ENCODE measurements around the gene CPB2.

Gene CPB2

DNA sequence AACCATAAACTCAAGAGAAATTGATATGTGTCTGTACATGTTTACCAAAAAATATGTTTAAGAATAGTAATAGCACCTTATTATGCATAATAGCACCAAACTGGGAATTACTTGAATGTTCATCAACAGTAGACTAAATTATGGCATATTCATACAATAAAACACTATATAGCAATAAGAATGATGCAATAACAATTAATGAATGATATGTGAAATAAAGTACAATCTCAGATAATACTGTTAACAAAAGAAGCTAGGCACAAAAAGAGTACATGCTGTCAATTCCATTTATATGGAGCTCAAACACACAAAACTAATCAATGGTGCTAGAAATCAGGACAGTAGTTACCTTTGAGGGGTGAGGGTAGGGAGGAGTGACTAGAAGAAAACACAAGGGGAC, 88.6 kb downstream of the CPB2 start:
- no peaks in the 10 kb centered on the region for H3K9me3 Mint-ChIP-seq
- DNase-seq, result no peak
- H3K27me3 Mint-ChIP-seq, result no peaks in the 10 kb centered on the region
- H3K27ac Mint-ChIP-seq, result peak overlapping the region in 1 of 2 donors; percentile 15
- no peak overlapping the region for H3K4me3 Mint-ChIP-seq
- H3K4me1 Mint-ChIP-seq, result no peaks in the 10 kb centered on the region
- ATAC-seq, result no peak

DNA sequence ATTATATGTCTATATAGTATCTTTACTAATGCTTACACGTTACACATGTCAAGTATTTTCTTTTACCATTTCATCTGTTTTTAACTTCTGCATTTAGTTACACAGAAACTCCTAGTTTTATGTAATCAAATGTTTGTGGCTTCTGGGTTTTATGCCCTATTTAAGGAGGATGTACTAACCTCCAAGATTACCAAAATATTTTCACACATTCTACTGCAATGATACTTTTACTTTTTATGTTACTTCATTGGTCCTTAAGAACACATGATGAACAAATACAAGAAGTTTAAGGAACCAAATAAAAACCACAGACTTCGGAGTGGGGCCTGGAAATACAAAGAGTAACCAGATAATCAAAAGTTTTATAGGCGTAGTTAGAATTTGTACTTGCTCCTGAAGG, 89.5 kb downstream of the CPB2 start:
- Mint-ChIP-seq H3K9me3 (no peaks in the 10 kb centered on the region), H3K4me3 (no peak overlapping the region), H3K4me1 (no peaks in the 10 kb centered on the region), H3K27ac (no peak overlapping the region), H3K27me3 (no peaks in the 10 kb centered on the region)
- ATAC-seq (no peak), DNase-seq (no peak)

DNA sequence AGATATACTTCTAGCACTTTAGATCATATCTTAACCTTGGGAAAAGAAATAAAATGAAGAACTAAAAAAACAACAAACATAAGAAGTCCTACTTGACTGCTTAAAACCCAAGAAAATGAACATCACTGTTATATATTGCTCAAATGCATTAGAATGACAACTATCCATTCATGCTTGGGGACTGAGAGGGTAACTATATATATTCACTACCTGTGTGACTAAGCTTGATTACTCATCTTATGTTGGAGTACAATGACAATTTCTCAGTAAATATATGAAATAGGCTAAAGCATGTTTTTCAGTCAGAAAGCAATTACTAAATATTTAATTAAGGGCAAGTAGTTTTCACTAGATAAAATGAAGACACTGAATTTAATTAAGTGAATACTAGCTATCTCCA, 92.4 kb downstream of the CPB2 start:
- H3K27me3 Mint-ChIP-seq, result no peaks in the 10 kb centered on the region
- no peaks in the 10 kb centered on the region for H3K4me1 Mint-ChIP-seq
- DNase-seq (no peak), ATAC-seq (no peak)
- no peak overlapping the region for H3K4me3 Mint-ChIP-seq
- H3K9me3 Mint-ChIP-seq, result no peaks in the 10 kb centered on the region
- no peak overlapping the region for H3K27ac Mint-ChIP-seq

DNA sequence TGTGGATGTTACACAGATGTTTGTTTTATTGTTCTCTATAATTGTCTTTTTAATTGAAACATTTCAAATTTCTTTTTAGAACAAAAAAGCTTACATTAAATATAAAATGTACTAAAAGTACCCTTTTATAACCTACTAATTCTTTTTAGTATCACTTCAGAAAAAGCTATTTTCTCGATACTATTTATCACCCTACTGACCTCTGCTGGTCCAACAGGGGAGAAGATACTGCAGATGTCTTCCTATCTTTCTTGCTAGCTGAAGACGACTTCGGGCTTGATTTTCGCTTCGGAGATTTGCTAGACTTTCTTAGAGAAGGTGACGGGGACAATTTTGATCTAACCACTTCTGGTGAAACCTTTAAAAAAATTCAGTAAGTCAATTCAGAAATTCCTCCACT, 94.7 kb downstream of the CPB2 start:
- Mint-ChIP-seq H3K27me3 (no peaks in the 10 kb centered on the region), H3K27ac (no peak overlapping the region), H3K4me3 (no peak overlapping the region), H3K9me3 (no peaks in the 10 kb centered on the region), H3K4me1 (no peaks in the 10 kb centered on the region)
- DNase-seq (no peak), ATAC-seq (no peak)

DNA sequence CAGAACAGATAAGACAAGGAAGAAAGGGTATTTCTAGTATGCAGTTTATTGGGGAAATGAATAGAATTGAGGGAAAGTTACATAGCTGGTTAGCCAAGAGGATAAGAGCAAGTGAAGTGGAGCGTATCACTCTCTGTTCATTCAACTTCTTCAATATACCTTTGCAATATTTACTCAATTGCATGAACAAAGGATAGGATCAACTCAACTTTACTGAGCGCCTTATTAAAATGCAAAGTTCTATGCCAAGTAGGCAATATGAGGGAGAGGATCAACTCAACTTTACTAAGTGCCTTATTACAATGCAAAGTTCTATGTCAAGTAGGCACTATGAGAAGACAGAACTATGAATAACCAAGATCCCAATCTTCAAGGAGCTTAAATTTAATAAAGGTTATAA, 96.2 kb downstream of the CPB2 start:
- no peak overlapping the region for H3K27ac Mint-ChIP-seq

DNA sequence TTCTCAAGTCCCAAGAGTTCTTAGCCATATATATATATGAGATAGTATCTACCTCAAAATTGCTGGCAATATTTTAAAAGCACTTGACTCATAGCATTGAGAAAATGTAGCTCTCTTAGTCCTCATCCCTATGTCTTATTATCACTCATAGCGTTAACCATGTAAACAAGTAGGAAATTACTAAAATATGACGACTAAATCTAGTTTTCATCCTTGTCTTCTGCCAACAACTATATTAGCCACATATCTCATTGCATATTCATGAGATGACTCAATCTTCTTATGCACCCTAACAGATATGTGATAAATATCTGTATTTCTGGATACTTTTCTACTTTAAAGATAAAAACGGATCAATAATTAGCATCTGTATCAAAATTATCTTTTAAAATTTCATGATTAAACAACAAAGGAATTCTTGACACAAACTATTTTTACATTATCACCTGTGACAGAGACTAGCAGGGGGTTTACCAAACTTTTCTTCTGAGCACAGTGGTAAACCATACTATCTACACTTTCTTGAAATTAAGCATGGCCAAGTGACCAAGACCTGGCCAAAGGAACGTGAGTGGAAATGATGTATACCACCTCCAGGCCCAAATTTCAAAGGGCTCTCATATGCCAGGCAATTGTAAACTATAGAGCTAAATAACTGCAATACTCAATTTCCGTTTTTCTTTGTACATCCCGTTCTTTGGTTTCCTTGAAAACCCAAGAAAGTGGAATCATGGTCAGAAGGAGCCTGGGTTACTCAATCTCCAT, 98.0 kb downstream of the CPB2 start:
- no peak for ATAC-seq

More for the DNA sequence above, 96.2 kb downstream of the CPB2 start:
- Mint-ChIP-seq H3K27me3 (no peaks in the 10 kb centered on the region), H3K4me3 (no peak overlapping the region), H3K9me3 (no peaks in the 10 kb centered on the region), H3K4me1 (no peaks in the 10 kb centered on the region)
- ATAC-seq (no peak), DNase-seq (no peak)

DNA sequence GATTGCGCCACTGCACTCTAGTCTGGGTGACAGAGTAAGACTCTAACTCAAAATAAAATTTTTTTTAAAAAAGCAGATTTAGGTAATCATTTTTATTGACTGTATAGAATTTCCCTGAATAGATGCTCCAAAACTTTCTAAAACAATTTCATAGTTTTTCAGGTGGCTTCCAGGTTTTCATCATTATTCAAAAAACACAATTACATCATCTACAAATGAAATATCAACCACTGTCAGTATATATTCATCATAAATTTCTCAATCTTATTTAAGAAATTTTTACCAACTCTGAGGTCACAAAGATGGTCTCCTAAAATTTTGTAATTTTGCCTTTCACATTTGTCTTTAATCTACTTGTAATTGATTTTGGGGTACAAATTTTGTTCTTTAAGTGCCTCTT, 100.3 kb downstream of the CPB2 start:
- no peaks in the 10 kb centered on the region for H3K27me3 Mint-ChIP-seq
- no peak overlapping the region for H3K27ac Mint-ChIP-seq
- no peak overlapping the region for H3K4me3 Mint-ChIP-seq
- no peaks in the 10 kb centered on the region for H3K9me3 Mint-ChIP-seq
- DNase-seq (no peak), ATAC-seq (no peak)
- no peaks in the 10 kb centered on the region for H3K4me1 Mint-ChIP-seq

More for the DNA sequence above, 98.0 kb downstream of the CPB2 start:
- Mint-ChIP-seq H3K27me3 (no peaks in the 10 kb centered on the region), H3K4me1 (no peaks in the 10 kb centered on the region), H3K4me3 (no peak overlapping the region), H3K9me3 (no peaks in the 10 kb centered on the region), H3K27ac (no peak overlapping the region)
- DNase-seq, result no peak

Data from stimulated activated naive CD8-positive, alpha-beta T cell treated with anti-CD3 and anti-CD28 coated beads, Interleukin-15, amount 100 ng/mL, for 72 hours (primary cell).